ENCODE data around the gene CCDC93. TPM values are rescaled to one million over a fixed set of nuclear protein-coding genes. Genes with fewer than 3 reads are reported as not detected.

The CCDC93 gene
- polyA plus RNA-seq (2011; rRNA removed) (17.8 and 19.7 TPM in 2 replicates), polyA plus RNA-seq (2017; fragmentation: RNase III; extraction: RNeasy Plus Mini Kit Qiagen cat#74134 plus additional on column Dnase treatment) (13.6 to 14.4 TPM (median 14.1 TPM) in 3 replicates), polyA minus RNA-seq (2011; rRNA and poly(A)+ RNA removed) (14.1 and 18.8 TPM in 2 replicates)
- 4.2 and 4.8 TPM in 2 replicates for polyA plus RNA-seq (2012; cell fraction: cytosol; rRNA removed)
- polyA plus RNA-seq (2012; cell fraction: nucleus; rRNA removed), result 9.5 and 12.8 TPM in 2 replicates

DNA sequence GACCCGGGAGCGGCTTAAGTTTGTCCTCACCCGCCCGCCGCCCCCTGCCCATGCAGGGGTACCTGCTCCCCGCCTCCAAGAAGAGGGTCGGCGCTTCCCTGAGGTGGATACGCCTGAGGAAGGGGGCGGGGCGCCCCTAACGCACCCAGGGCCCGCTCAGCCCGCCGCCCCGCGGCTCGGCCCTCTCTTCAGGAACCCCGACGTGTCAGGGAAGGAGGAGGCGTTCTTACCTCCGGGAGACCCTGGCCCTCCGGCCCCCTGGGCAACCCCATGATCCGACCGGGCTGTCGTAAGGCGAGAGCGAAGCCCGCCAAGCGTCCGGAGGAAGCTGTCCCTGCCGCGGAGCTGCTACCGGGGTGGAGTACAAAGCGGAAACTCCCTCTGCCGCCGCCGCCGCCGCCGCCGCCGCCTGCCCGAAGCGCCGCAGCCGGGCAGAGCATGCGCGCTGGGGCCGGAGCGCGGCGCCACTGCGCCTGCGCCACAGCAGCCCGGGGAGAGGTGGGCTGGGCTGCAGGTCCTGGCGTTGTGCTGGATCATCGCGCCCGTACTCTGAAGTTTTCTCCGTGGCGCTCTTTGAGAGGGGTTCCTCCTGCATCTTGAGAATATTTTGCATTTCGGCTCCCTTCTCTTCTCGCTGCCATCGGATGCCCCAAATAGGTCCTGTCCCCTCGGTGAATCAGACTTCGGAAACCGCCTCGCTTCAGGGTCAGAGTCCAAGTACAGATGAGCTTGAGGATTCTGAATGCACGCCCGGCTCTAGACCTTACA, at the start of gene CCDC93:
TSS of gene CCDC93 (minus strand) at position 347 of the 768 bp plus-strand sequence. CDS start at position 272, 75 bp downstream.
- POLR2A ChIA-PET, result interaction anchor here (0.5 to 1.3 kb wide), 3 partner anchors 8 to 199 kb away, joined by 3 to 5 read pairs (median 3); partner anchors contain the start of gene DDX18
- CTCF ChIA-PET, result interaction anchor here (1.1 to 3.1 kb wide), 4 partner anchors 11 to 208 kb away, joined by 3 to 26 read pairs (median 6); partner anchors contain the start of gene DDX18
- H3K4me1 ChIP-seq, result peaks cover 9% of the 10 kb centered on the region; the same call in 2 of the 3 replicates
- peak within 1 kb of the TSS; percentile 84 for H3K4me2 ChIP-seq
- 2% methylated on average over 13 of the region's 71 CpGs for WGBS (ENCODE audit: missing lambda C conversion rate)
- ATAC-seq, result peak; percentile 91 to 93
- no peak for FAIRE-seq
- H3K4me3 ChIP-seq, result peak within 1 kb of the TSS; percentile 97
- peak; percentile 79 to 95 for DNase-seq (ENCODE audit: low read depth in 1 of 2, low spot score in 1 of 2)
- H3K9me3 ChIP-seq, result no peaks in the 10 kb centered on the region
- peak within 1 kb of the TSS; percentile 88 to 99 for H3K27ac ChIP-seq
- TF ChIP-seq PHF8 (IDR thresholded peaks at IDR 0.05; ENCODE audit: borderline replicate concordance, low read depth), result peak; percentile 51; the same call in 1 of the 2 replicates
- TF ChIP-seq HOXB5 (CRISPR knock-in tag; IDR thresholded peaks at IDR 0.05), result no peak
- TF ChIP-seq EHF (CRISPR knock-in tag; IDR thresholded peaks at IDR 0.05), result no peak
- TF ChIP-seq CHD2 (IDR thresholded peaks at IDR 0.05; ENCODE audit: low read length, partially characterized antibody), result no peak
- no peak for TF ChIP-seq JUNB (IDR thresholded peaks at IDR 0.05)
- no peak for TF ChIP-seq ZFP36 (IDR thresholded peaks at IDR 0.05; ENCODE audit: borderline replicate concordance, partially characterized antibody)
- TF ChIP-seq RNF2 (IDR thresholded peaks at IDR 0.05; ENCODE audit: borderline replicate concordance, low read depth), result no peak
- no peak for TF ChIP-seq RAD21 (conservative IDR thresholded peaks at IDR 0.05 in 1 of 2, IDR thresholded peaks at IDR 0.05 in 1 of 2)
- TF ChIP-seq RFX5 (IDR thresholded peaks at IDR 0.05), result no peak
- no peak for TF ChIP-seq CBX8 (IDR thresholded peaks at IDR 0.05)
- TF ChIP-seq ZSCAN20 (CRISPR knock-in tag; IDR thresholded peaks at IDR 0.05), result no peak
- no peak for TF ChIP-seq MAFK (IDR thresholded peaks at IDR 0.05; ENCODE audit: partially characterized antibody)
- TF ChIP-seq FOSB (CRISPR knock-in tag; IDR thresholded peaks at IDR 0.05), result no peak
- no peak for TF ChIP-seq KDM1A (IDR thresholded peaks at IDR 0.05; ENCODE audit: low read depth)
- TF ChIP-seq MAX (IDR thresholded peaks at IDR 0.05), result peak; percentile 47
- TF ChIP-seq, protein P1, sequence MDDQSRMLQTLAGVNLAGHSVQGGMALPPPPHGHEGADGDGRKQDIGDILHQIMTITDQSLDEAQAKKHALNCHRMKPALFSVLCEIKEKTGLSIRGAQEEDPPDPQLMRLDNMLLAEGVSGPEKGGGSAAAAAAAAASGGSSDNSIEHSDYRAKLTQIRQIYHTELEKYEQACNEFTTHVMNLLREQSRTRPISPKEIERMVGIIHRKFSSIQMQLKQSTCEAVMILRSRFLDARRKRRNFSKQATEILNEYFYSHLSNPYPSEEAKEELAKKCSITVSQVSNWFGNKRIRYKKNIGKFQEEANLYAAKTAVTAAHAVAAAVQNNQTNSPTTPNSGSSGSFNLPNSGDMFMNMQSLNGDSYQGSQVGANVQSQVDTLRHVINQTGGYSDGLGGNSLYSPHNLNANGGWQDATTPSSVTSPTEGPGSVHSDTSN (IDR thresholded peaks at IDR 0.05), result no peak
- no peak for TF ChIP-seq HOXA7 (CRISPR knock-in tag; IDR thresholded peaks at IDR 0.05)
- TF ChIP-seq, protein P2, sequence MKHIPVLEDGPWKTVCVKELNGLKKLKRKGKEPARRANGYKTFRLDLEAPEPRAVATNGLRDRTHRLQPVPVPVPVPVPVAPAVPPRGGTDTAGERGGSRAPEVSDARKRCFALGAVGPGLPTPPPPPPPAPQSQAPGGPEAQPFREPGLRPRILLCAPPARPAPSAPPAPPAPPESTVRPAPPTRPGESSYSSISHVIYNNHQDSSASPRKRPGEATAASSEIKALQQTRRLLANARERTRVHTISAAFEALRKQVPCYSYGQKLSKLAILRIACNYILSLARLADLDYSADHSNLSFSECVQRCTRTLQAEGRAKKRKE (CRISPR knock-in tag; IDR thresholded peaks at IDR 0.05; ENCODE audit: low read depth), result no peak
- no peak for TF ChIP-seq POLR2AphosphoS2 (conservative IDR thresholded peaks at IDR 0.05; ENCODE audit: low read length)
- TF ChIP-seq EHMT2 (IDR thresholded peaks at IDR 0.05; ENCODE audit: low read depth), result no peak
- no peak for TF ChIP-seq TFCP2L1 (CRISPR knock-in tag; IDR thresholded peaks at IDR 0.05)
- TF ChIP-seq HDAC2 (IDR thresholded peaks at IDR 0.05), result no peak
- no peak for TF ChIP-seq MAZ (IDR thresholded peaks at IDR 0.05; ENCODE audit: borderline replicate concordance, low read depth, low read length)
- no peak for TF ChIP-seq NPAS2 (CRISPR knock-in tag; IDR thresholded peaks at IDR 0.05; ENCODE audit: borderline replicate concordance)
- no peak for TF ChIP-seq ESRRA (IDR thresholded peaks at IDR 0.05; ENCODE audit: borderline replicate concordance, low read length)
- no peak for TF ChIP-seq CHD4 (IDR thresholded peaks at IDR 0.05; ENCODE audit: borderline replicate concordance)
- no peak for TF ChIP-seq CBX2 (IDR thresholded peaks at IDR 0.05; ENCODE audit: borderline replicate concordance, low read depth)
- TF ChIP-seq FOXS1 (CRISPR knock-in tag; IDR thresholded peaks at IDR 0.05), result no peak
- TF ChIP-seq, protein P3, sequence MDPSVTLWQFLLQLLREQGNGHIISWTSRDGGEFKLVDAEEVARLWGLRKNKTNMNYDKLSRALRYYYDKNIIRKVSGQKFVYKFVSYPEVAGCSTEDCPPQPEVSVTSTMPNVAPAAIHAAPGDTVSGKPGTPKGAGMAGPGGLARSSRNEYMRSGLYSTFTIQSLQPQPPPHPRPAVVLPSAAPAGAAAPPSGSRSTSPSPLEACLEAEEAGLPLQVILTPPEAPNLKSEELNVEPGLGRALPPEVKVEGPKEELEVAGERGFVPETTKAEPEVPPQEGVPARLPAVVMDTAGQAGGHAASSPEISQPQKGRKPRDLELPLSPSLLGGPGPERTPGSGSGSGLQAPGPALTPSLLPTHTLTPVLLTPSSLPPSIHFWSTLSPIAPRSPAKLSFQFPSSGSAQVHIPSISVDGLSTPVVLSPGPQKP (IDR thresholded peaks at IDR 0.05; ENCODE audit: low read depth, low read length), result no peak
- TF ChIP-seq, protein P4, sequence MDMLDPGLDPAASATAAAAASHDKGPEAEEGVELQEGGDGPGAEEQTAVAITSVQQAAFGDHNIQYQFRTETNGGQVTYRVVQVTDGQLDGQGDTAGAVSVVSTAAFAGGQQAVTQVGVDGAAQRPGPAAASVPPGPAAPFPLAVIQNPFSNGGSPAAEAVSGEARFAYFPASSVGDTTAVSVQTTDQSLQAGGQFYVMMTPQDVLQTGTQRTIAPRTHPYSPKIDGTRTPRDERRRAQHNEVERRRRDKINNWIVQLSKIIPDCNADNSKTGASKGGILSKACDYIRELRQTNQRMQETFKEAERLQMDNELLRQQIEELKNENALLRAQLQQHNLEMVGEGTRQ (IDR thresholded peaks at IDR 0.05), result no peak
- TF ChIP-seq ZNF302 (CRISPR knock-in tag; IDR thresholded peaks at IDR 0.05), result no peak
- TF ChIP-seq FOSL2 (IDR thresholded peaks at IDR 0.05), result no peak
- no peak for TF ChIP-seq FOSL2 (CRISPR knock-in tag; IDR thresholded peaks at IDR 0.05)
- peak; percentile 86 for TF ChIP-seq POLR2A (IDR thresholded peaks at IDR 0.05; ENCODE audit: low read length)
- no peak for TF ChIP-seq RCOR1 (IDR thresholded peaks at IDR 0.05; ENCODE audit: low read depth, low read length)
- TF ChIP-seq, protein P5, sequence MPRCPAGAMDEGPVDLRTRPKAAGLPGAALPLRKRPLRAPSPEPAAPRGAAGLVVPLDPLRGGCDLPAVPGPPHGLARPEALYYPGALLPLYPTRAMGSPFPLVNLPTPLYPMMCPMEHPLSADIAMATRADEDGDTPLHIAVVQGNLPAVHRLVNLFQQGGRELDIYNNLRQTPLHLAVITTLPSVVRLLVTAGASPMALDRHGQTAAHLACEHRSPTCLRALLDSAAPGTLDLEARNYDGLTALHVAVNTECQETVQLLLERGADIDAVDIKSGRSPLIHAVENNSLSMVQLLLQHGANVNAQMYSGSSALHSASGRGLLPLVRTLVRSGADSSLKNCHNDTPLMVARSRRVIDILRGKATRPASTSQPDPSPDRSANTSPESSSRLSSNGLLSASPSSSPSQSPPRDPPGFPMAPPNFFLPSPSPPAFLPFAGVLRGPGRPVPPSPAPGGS (IDR thresholded peaks at IDR 0.05), result peak; percentile 32; the same call in 1 of the 3 replicates
- TF ChIP-seq HOXB13 (CRISPR knock-in tag; IDR thresholded peaks at IDR 0.05; ENCODE audit: low read depth), result no peak
